H1 (cell line): ENCODE data around the gene CCSAP. TPM values are rescaled to one million over a fixed set of nuclear protein-coding genes. Genes with fewer than 3 reads are reported as not detected.

ENCODE experiments used
- CTCF ChIA-PET: fragments of 300-600 bp; sonication (Branson Sonifier 250); formaldehyde crosslinking; loops from one replicate; lab custom pipeline; 2021; ENCODE audit not compliant: partially characterized antibody; lab: Charles Lee
- POLR2A ChIA-PET: fragments of 300-600 bp; sonication (Branson Sonifier 250); formaldehyde crosslinking; loops from one replicate; lab custom pipeline; 2021; ENCODE audit warnings: inconsistent platforms; ENCODE audit not compliant: partially characterized antibody; lab: Charles Lee
- DNase-seq, 2 experiments: peaks; one replicate each; pipeline versions ENCODE4 v3.0.0 to v3.0.0-alpha.2; 2010 to 2022; ENCODE audit warnings: low spot score in 2 of 2, low read depth in 1 of 2, mixed read lengths in 1 of 2
- FAIRE-seq: peaks from 2 replicates; lab custom pipeline; 2011; peaks lifted over from hg19 to GRCh38; lab: Jason Lieb, UNC
- H2AFZ ChIP-seq: 2 replicates; pipeline ENCODE4 v1.8.1; 2012; ENCODE audit warnings: low read length, inconsistent platforms
- H2AK5ac ChIP-seq: 2 replicates; pipeline ENCODE4 v1.6.1; 2013; ENCODE audit warnings: low read depth, low read length
- H2BK120ac ChIP-seq: replicated peaks from 2 replicates; pipeline ENCODE3; 2013; ENCODE audit warnings: low read depth, low read length, inconsistent platforms
- H2BK12ac ChIP-seq: 2 replicates; pipeline ENCODE4 v1.6.1; 2013; ENCODE audit warnings: low read depth, low read length
- H2BK15ac ChIP-seq: 2 replicates; pipeline ENCODE4 v1.6.1; 2013; ENCODE audit warnings: low read length
- H2BK20ac ChIP-seq: 2 replicates; pipeline ENCODE4 v1.6.1; 2013; ENCODE audit warnings: low read length
- H2BK5ac ChIP-seq: 2 replicates; pipeline ENCODE4 v1.6.1; 2013; ENCODE audit warnings: low read depth, low read length
- H3K14ac ChIP-seq: 2 replicates; pipeline ENCODE4 v1.6.1; 2013; ENCODE audit warnings: inconsistent platforms; ENCODE audit not compliant: insufficient read length
- H3K18ac ChIP-seq: 2 replicates; pipeline ENCODE4 v1.6.1; 2013; ENCODE audit warnings: low read length; ENCODE audit errors: extremely low read depth
- H3K23ac ChIP-seq: 2 replicates; pipeline ENCODE4 v1.6.1; 2013; ENCODE audit warnings: inconsistent platforms; ENCODE audit not compliant: insufficient read length
- H3K23me2 ChIP-seq: 2 replicates; pipeline ENCODE4 v1.6.1; 2013; ENCODE audit warnings: low read depth, low read length
- H3K27ac ChIP-seq: 2 replicates; pipeline ENCODE4 v1.6.1; 2011; ENCODE audit warnings: low read depth, low read length, inconsistent platforms
- H3K27me3 ChIP-seq, 4 experiments: replicated peaks in 1 of 4; 1 replicate in 1 of 4; 2 replicates in 3 of 4; pipeline versions ENCODE4 v1.6.1 to v1.8.1; 2011 to 2013; ENCODE audit warnings: low read length in 3 of 4, mild to moderate bottlenecking in 3 of 4, inconsistent platforms in 2 of 4, mixed read lengths in 2 of 4, moderate library complexity in 1 of 4; ENCODE audit not compliant: control insufficient read depth in 3 of 4, insufficient read depth in 3 of 4; ENCODE audit errors: extremely low read depth in 1 of 4
- H3K36me3 ChIP-seq, 4 experiments: 2 replicates each; pipeline versions ENCODE4 v1.6.1 to v1.8.1; 2011 to 2013; ENCODE audit warnings: mild to moderate bottlenecking in 4 of 4, low read length in 3 of 4, moderate library complexity in 2 of 4, control low read depth in 1 of 4, inconsistent platforms in 1 of 4; ENCODE audit not compliant: insufficient read depth in 4 of 4, control insufficient read depth in 2 of 4
- H3K4ac ChIP-seq: replicated peaks from 2 replicates; pipeline ENCODE3; 2013; ENCODE audit warnings: low read length, low read depth, mixed read lengths, inconsistent platforms; ENCODE audit not compliant: insufficient read length
- H3K4me1 ChIP-seq, 4 experiments: replicated peaks in 1 of 4; 1 replicate in 1 of 4; 2 replicates in 3 of 4; pipeline versions ENCODE4 v1.6.1 to v1.8.1; 2011 to 2013; ENCODE audit warnings: low read length in 3 of 4, inconsistent platforms in 2 of 4, mixed read lengths in 1 of 4; ENCODE audit not compliant: insufficient read depth in 4 of 4, control insufficient read depth in 3 of 4
- H3K4me2 ChIP-seq, 2 experiments: 2 replicates each; pipeline versions ENCODE4 v1.6.1 to v1.8.1; 2011 to 2013; ENCODE audit warnings: low read depth in 2 of 2, low read length in 2 of 2, control low read depth in 1 of 2, inconsistent platforms in 1 of 2, mild to moderate bottlenecking in 1 of 2; ENCODE audit not compliant: insufficient read depth in 1 of 2
- H3K4me3 ChIP-seq, 4 experiments: fragments of 200-600, 300-600 bp in 1 of 4; sonication (generic), shearing (Covaris generic), sonication (Bioruptor Twin) in 1 of 4; 2 replicates each; pipeline versions ENCODE4 v1.5.1 to v1.8.1; 2011 to 2016; ENCODE audit warnings: low read length in 4 of 4, low read depth in 3 of 4, control low read depth in 2 of 4, inconsistent platforms in 2 of 4, mild to moderate bottlenecking in 2 of 4, mixed read lengths in 1 of 4, moderate library complexity in 1 of 4; ENCODE audit not compliant: insufficient read depth in 2 of 4; ENCODE audit errors: extremely low read depth in 1 of 4
- H3K56ac ChIP-seq: replicated peaks from 2 replicates; pipeline ENCODE3; 2013; ENCODE audit warnings: low read depth, mild to moderate bottlenecking, mixed read lengths, low read length, inconsistent platforms; ENCODE audit not compliant: insufficient read length
- H3K79me1 ChIP-seq: 2 replicates; pipeline ENCODE4 v1.6.1; 2013; ENCODE audit warnings: low read depth, low read length, control low read depth
- H3K79me2 ChIP-seq, 2 experiments: 2 replicates each; pipeline versions ENCODE4 v1.6.1 to v1.8.1; 2012 to 2013; ENCODE audit warnings: low read length in 2 of 2, mild to moderate bottlenecking in 2 of 2, inconsistent platforms in 1 of 2; ENCODE audit not compliant: insufficient read depth in 2 of 2, control insufficient read depth in 1 of 2
- H3K9ac ChIP-seq, 4 experiments: replicated peaks in 1 of 4; 1 replicate in 1 of 4; 2 replicates in 3 of 4; pipeline versions ENCODE4 v1.6.1 to v1.8.1; 2011 to 2013; ENCODE audit warnings: low read depth in 3 of 4, low read length in 3 of 4, control low read depth in 2 of 4, mild to moderate bottlenecking in 2 of 4, moderate library complexity in 2 of 4, inconsistent platforms in 1 of 4; ENCODE audit errors: extremely low read depth in 1 of 4
- H3K9me3 ChIP-seq, 2 experiments: 2 replicates each; pipeline versions ENCODE4 v1.6.1 to v1.8.1; 2012 to 2013; ENCODE audit warnings: mild to moderate bottlenecking in 2 of 2, moderate library complexity in 2 of 2, control low read depth in 1 of 2, inconsistent platforms in 1 of 2, low read depth in 1 of 2, low read length in 1 of 2, mixed read lengths in 1 of 2; ENCODE audit not compliant: insufficient read depth in 2 of 2
- H4K20me1 ChIP-seq, 2 experiments: replicated peaks in 1 of 2; 2 replicates each; pipeline versions ENCODE3 to v1.8.1; 2011 to 2013; ENCODE audit warnings: inconsistent platforms in 2 of 2, low read length in 2 of 2, mild to moderate bottlenecking in 1 of 2; ENCODE audit not compliant: insufficient read depth in 2 of 2, control insufficient read depth in 1 of 2
- H4K5ac ChIP-seq: 2 replicates; pipeline ENCODE4 v1.6.1; 2013; ENCODE audit warnings: low read length, low read depth, mixed read lengths, inconsistent platforms; ENCODE audit not compliant: insufficient read length
- H4K8ac ChIP-seq: 2 replicates; pipeline ENCODE4 v1.8.0; 2013; ENCODE audit warnings: mild to moderate bottlenecking, moderate library complexity, low read length, inconsistent platforms; ENCODE audit not compliant: insufficient read depth; ENCODE audit errors: extremely low read depth
- H4K91ac ChIP-seq: replicated peaks from 2 replicates; pipeline ENCODE3; 2013; ENCODE audit warnings: low read length, mixed read lengths, inconsistent platforms; ENCODE audit not compliant: insufficient read length
- HDAC6 ChIP-seq: IDR thresholded peaks from one replicate; pipeline ENCODE4 v1.7.1; 2012; ENCODE audit warnings: low read depth, mild to moderate bottlenecking, inconsistent platforms, low read length, moderate library complexity
- KDM1A ChIP-seq: fragments of 200-600, 300-600 bp; sonication (generic); IDR thresholded peaks from 2 replicates; pipeline ENCODE4 v1.7.1; 2016; ENCODE audit warnings: mild to moderate bottlenecking, low read length, borderline replicate concordance
- RNF2 ChIP-seq: fragments of 200-900, 300-1000 bp; sonication (generic); IDR thresholded peaks from 2 replicates; pipeline ENCODE4 v1.7.1; 2016; ENCODE audit warnings: borderline replicate concordance, low read depth, mild to moderate bottlenecking, antibody characterized with exemption, low read length; ENCODE audit not compliant: poor library complexity, severe bottlenecking; ENCODE audit errors: missing control alignments
- WGBS, 2 experiments: shearing (Covaris generic) in 1 of 2; methylation state at CpG; one replicate each; pipeline versions ENCODE4 v1.1.6 to v1.1.7; 2013 to 2015; ENCODE audit warnings: low lambda C conversion rate in 2 of 2, mixed read lengths in 2 of 2, inconsistent platforms in 1 of 2, low coverage in 1 of 2, missing lambda C conversion rate in 1 of 2; ENCODE audit not compliant: insufficient replicate concordance in 2 of 2, insufficient coverage in 1 of 2, insufficient read length in 1 of 2; ENCODE audit errors: extremely low coverage in 1 of 2, missing lambda C conversion rate in 1 of 2; 5-methylcytosine and 5-hydroxymethylcytosine counted together
- polyA plus RNA-seq, 7 experiments: library from polyadenylated mRNA; depleted of rRNA in 3 of 7; stranded (reverse) in 5 of 7; unstranded in 2 of 7; fragments of >200 nt in 5 of 7; fragments of 200-250 nt in 2 of 7; gene quantifications; 1 replicate in 5 of 7; 2 replicates in 1 of 7; 4 replicates in 1 of 7; pipeline versions ENCODE4 v1.2.1 to v1.2.3, GENCODE V29; 2011 to 2013; ENCODE audit warnings: missing spikeins in 2 of 7, mixed read lengths in 2 of 7
- total RNA-seq: library from RNA; stranded (reverse); fragmentation: NEBNext Ultra II Directional; extraction: Animal tissue kit (Norgen Biotek cat#: 25700); gene quantifications from 2 replicates; pipeline ENCODE4 v1.2.1, GENCODE V29; 2021

Gene CCSAP
- total and polyA plus RNA-seq, 2 of the 8 experiments (the other 6 are each of a cell fraction or from before 2014, with no cell fraction given) = 3.5 to 17.2 TPM

GRCh38 chr1:229285440-229285839 is 57.4 kb downstream of the CCSAP start:
- Histone ChIP-seq H3K27ac (no peak overlapping the region), H4K91ac (no peak overlapping the region), H3K36me3 (peaks cover 0 to 4% (median 1%) of the 10 kb centered on the region in 4 experiments; a peak in 2 of 8 replicates), H3K4me1 (peaks cover 0 to 4% (median under 1%) of the 10 kb centered on the region in 4 experiments; a peak in 1 of 7 replicates), H3K4ac (no peak overlapping the region), H4K20me1 (peaks cover 4 to 5% of the 10 kb centered on the region in 2 experiments), H3K9ac (no peak overlapping the region), H3K4me3 (no peak overlapping the region), H2BK5ac (no peak overlapping the region), H3K9me3 (no peaks in the 10 kb centered on the region), H3K18ac (no peak overlapping the region), H2BK12ac (no peak overlapping the region), H2BK20ac (no peak overlapping the region), H2AK5ac (no peak overlapping the region), H3K79me1 (peaks cover 5% of the 10 kb centered on the region), H3K14ac (no peak overlapping the region), H3K56ac (no peak overlapping the region), H2AFZ (no peak overlapping the region), H2BK120ac (no peak overlapping the region), H4K8ac (no peak overlapping the region), H3K23ac (no peak overlapping the region), H3K23me2 (no peaks in the 10 kb centered on the region; the same call in 1 of the 2 replicates), H4K5ac (no peak overlapping the region)
- 90% methylated on average over 2 of the region's 2 CpGs; no CpG with 5 or more reads in 1 of the 2 experiments for WGBS, 2 experiments
- CTCF ChIA-PET = interaction anchor here (0.5 to 1.3 kb wide), 2 partner anchors 11 to 620 kb away, joined by 3 read pairs; no protein-coding TSS in a partner anchor
- no peak for DNase-seq
- POLR2A ChIA-PET = interaction anchor here (0.7 to 1.4 kb wide), 3 partner anchors 10 to 23 kb away, joined by 3 to 4 read pairs (median 3); no protein-coding TSS in a partner anchor
- TF ChIP-seq HDAC6 = no peak
- no peak for TF ChIP-seq KDM1A
- TF ChIP-seq RNF2 = no peak
- TF ChIP-seq, all 59 proteins: peak for 0
- peaks cover 3 to 50% of the 10 kb centered on the region in 2 experiments; a peak in 2 of 4 replicates for H3K79me2 ChIP-seq
- FAIRE-seq = no peak
- no peaks in the 10 kb centered on the region for H3K27me3 ChIP-seq
- H2BK15ac ChIP-seq = no peak overlapping the region
- no peak overlapping the region for H3K4me2 ChIP-seq
